Endothelial cell of umbilical vein (primary cell): ENCODE results near the gene MRPS27. TPM values are rescaled to one million over a fixed set of nuclear protein-coding genes. Genes with fewer than 3 reads are reported as not detected.

ENCODE experiments used
- BruUV-seq: library from RNA; stranded (reverse); fragments of 400-500 nt; replicated peaks from 2 replicates; lab custom pipeline; 2021; lab: Mats Ljungman, UMichigan
- CTCF ChIA-PET: fragments of 300-600, 350-600 bp; sonication (Branson Sonifier 250); formaldehyde crosslinking; loops from one replicate; lab custom pipeline; 2021; ENCODE audit warnings: antibody characterized with exemption, inconsistent platforms; lab: Charles Lee
- POLR2A ChIA-PET: fragments of 300-600, 350-600 bp; sonication (Branson Sonifier 250); formaldehyde crosslinking; loops from one replicate; lab custom pipeline; 2021; ENCODE audit warnings: antibody characterized with exemption, inconsistent platforms; lab: Charles Lee
- DNase-seq: peaks from one replicate; pipeline ENCODE4 v3.0.0-alpha.2; 2011; ENCODE audit warnings: low read depth, low spot score
- FAIRE-seq: peaks from 2 replicates; lab custom pipeline; 2011; peaks lifted over from hg19 to GRCh38; lab: Jason Lieb, UNC
- H2AFZ ChIP-seq: 2 replicates; pipeline ENCODE4 v1.6.0; 2012; ENCODE audit warnings: low read depth, low read length, control low read depth, inconsistent platforms
- H3K27ac ChIP-seq: 2 replicates; pipeline ENCODE4 v1.5.1; 2011; ENCODE audit warnings: low read depth, mild to moderate bottlenecking, control low read depth, low read length, moderate library complexity; ENCODE audit not compliant: insufficient read depth
- H3K27me3 ChIP-seq, 2 experiments: 2 replicates each; pipeline versions ENCODE4 v1.6.0 to v1.6.1; 2011; ENCODE audit warnings: low read length in 2 of 2, mixed read lengths in 1 of 2; ENCODE audit not compliant: control insufficient read depth in 2 of 2, insufficient read depth in 2 of 2
- H3K36me3 ChIP-seq, 2 experiments: 2 replicates in 1 of 2; 3 replicates in 1 of 2; pipeline ENCODE4 v1.5.1; 2011; ENCODE audit warnings: low read length in 2 of 2, mild to moderate bottlenecking in 1 of 2, moderate library complexity in 1 of 2; ENCODE audit not compliant: control insufficient read depth in 2 of 2, insufficient read depth in 2 of 2; ENCODE audit errors: extremely low read depth in 1 of 2
- H3K4me1 ChIP-seq: 3 replicates; pipeline ENCODE4 v1.5.1; 2011; ENCODE audit warnings: mild to moderate bottlenecking, low read length; ENCODE audit not compliant: control insufficient read depth, insufficient read depth; ENCODE audit errors: extremely low read depth
- H3K4me2 ChIP-seq: 2 replicates; pipeline ENCODE4 v1.6.1; 2011; ENCODE audit warnings: low read length, control low read depth, mixed read lengths; ENCODE audit not compliant: insufficient read depth
- H3K4me3 ChIP-seq, 3 experiments: fragments of 200-600 bp in 1 of 3; sonication (generic), shearing (Covaris generic) in 1 of 3; replicated peaks in 1 of 3; 2 replicates each; pipeline ENCODE4 v1.5.1; 2011 to 2016; ENCODE audit warnings: control low read depth in 3 of 3, low read length in 3 of 3, mild to moderate bottlenecking in 2 of 3, inconsistent platforms in 1 of 3, low read depth in 1 of 3, moderate library complexity in 1 of 3; ENCODE audit not compliant: insufficient read depth in 1 of 3
- H3K79me2 ChIP-seq: 2 replicates; pipeline ENCODE4 v1.6.0; 2012; ENCODE audit warnings: low read length, inconsistent platforms; ENCODE audit not compliant: control insufficient read depth, insufficient read depth
- H3K9ac ChIP-seq: replicated peaks from 2 replicates; pipeline ENCODE3; 2011; ENCODE audit warnings: low read length, control low read depth; ENCODE audit not compliant: insufficient read depth; ENCODE audit errors: extremely low read depth
- H3K9me1 ChIP-seq: replicated peaks from 3 replicates; pipeline ENCODE4 v1.6.0; 2011; ENCODE audit warnings: mild to moderate bottlenecking, low read length; ENCODE audit not compliant: control insufficient read depth, insufficient read depth; ENCODE audit errors: extremely low read depth
- H3K9me3 ChIP-seq: replicated peaks from 2 replicates; pipeline ENCODE4 v1.5.1; 2012; ENCODE audit warnings: low read length, inconsistent platforms; ENCODE audit not compliant: control insufficient read depth, insufficient read depth
- H4K20me1 ChIP-seq: replicated peaks from 2 replicates; pipeline ENCODE3; 2011; ENCODE audit warnings: mild to moderate bottlenecking, low read length; ENCODE audit not compliant: control insufficient read depth, insufficient read depth; ENCODE audit errors: extremely low read depth
- GATA2 ChIP-seq: IDR thresholded peaks from 2 replicates; pipeline ENCODE4 v1.7.0; 2011; ENCODE audit warnings: low read depth, mild to moderate bottlenecking, moderate library complexity, mixed read lengths, low read length; ENCODE audit not compliant: insufficient read length, insufficient read depth
- JUN ChIP-seq: IDR thresholded peaks from 2 replicates; pipeline ENCODE4 v1.6.1; 2011; ENCODE audit warnings: borderline replicate concordance, low read depth; ENCODE audit not compliant: insufficient read length, insufficient read depth
- MYC ChIP-seq: IDR thresholded peaks from one replicate; pipeline ENCODE4 v1.6.1; 2011; ENCODE audit warnings: mild to moderate bottlenecking, low read depth, low read length
- POLR2A ChIP-seq: IDR thresholded peaks from 2 replicates; pipeline ENCODE4 v1.6.1; 2012; ENCODE audit warnings: low read depth, mild to moderate bottlenecking, control low read depth, low read length
- dilution Hi-C: fragments of 300-500 bp; cut with MboI; formaldehyde crosslinking; loops from one replicate; pipeline ENCODE4 v1.15.0; 2019; ENCODE audit warnings: low sequenced_read_pairs; ENCODE audit not compliant: extremely low pct_ligation_motif_present
- intact Hi-C: fragments of 100-400 bp; cut with micrococcal nuclease; formaldehyde crosslinking; loops from one replicate; pipeline ENCODE4 v1.10.0; 2022
- polyA plus RNA-seq, 4 experiments: library from polyadenylated mRNA; depleted of rRNA in 3 of 4; stranded (reverse) in 3 of 4; unstranded in 1 of 4; fragments of >200 nt; gene quantifications; 2 replicates each; pipeline versions ENCODE4 v1.2.1 to v1.2.3, GENCODE V29; 2011 to 2012; ENCODE audit warnings: missing spikeins in 1 of 4
- total RNA-seq: library from RNA; stranded (reverse); gene quantifications from 2 replicates; pipeline ENCODE4 v1.2.3, GENCODE V29; 2021
- TF ChIP-seq, protein P1 (sequence below): IDR thresholded peaks from 2 replicates; pipeline ENCODE4 v1.6.1; 2011; ENCODE audit not compliant: insufficient read depth, insufficient read length
- TF ChIP-seq, protein P2 (sequence below), 2 donors: IDR thresholded peaks; 1 replicate in 1 of 2; 2 replicates in 1 of 2; pipeline ENCODE4 v1.5.1; 2011; ENCODE audit warnings: low read length in 2 of 2, mild to moderate bottlenecking in 2 of 2, moderate library complexity in 2 of 2, control low read depth in 1 of 2, inconsistent platforms in 1 of 2, low read depth in 1 of 2; ENCODE audit not compliant: insufficient read depth in 1 of 2; ENCODE audit errors: extremely low read depth in 1 of 2

The MRPS27 gene
- total and polyA plus RNA-seq, 2 donors (not counting 3 experiments of a cell fraction or from before 2014, with no cell fraction given): 56.0 to 67.1 TPM

DNA sequence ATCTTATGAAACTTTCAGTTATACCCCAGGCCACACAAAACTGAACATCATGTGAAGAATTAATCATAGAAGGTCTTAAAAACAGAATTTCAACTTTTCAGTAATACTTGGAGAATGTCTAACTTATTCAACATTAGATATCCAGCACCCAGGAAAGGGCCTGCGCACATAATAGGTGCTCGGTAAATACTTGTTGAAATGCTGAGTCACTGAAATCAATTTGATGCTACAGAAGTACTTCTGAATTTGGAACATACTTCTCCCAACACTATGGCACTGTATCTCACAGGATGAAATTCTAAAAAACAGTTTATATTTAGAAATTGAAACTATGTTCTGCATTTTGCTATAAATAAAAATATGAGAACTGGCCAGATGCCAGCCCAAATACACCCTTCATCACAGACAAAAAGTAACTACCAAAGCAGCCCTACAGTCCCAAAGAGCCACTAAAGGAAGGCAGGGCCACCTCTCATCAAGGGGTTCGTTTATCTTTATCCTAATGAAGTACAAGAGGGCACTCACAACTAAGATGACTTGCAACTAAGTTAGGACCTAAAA, 26.5 kb downstream of the MRPS27 start:
- Histone ChIP-seq H3K4me2 (no peak overlapping the region), H3K4me1 (no peaks in the 10 kb centered on the region), H3K36me3 (peaks cover 2 to 4% of the 10 kb centered on the region in 2 experiments), H3K4me3 (no peak overlapping the region), H3K9me3 (no peaks in the 10 kb centered on the region), H3K9ac (no peak overlapping the region), H3K79me2 (peaks cover 3% of the 10 kb centered on the region), H3K27ac (no peak overlapping the region), H2AFZ (no peak overlapping the region), H4K20me1 (no peaks in the 10 kb centered on the region), H3K9me1 (no peaks in the 10 kb centered on the region), H3K27me3 (no peaks in the 10 kb centered on the region)
- no peak for DNase-seq
- CTCF ChIA-PET: interaction anchor here (1.4 to 1.5 kb wide), 2 partner anchors 11 to 15 kb away, joined by 6 read pairs; no protein-coding TSS in a partner anchor
- FAIRE-seq: no peak
- no peak for TF ChIP-seq POLR2A
- TF ChIP-seq GATA2: no peak
- no peak for TF ChIP-seq MYC
- TF ChIP-seq, protein P1, sequence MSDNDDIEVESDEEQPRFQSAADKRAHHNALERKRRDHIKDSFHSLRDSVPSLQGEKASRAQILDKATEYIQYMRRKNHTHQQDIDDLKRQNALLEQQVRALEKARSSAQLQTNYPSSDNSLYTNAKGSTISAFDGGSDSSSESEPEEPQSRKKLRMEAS: no peak
- dilution Hi-C loops: no loop called here
- BruUV-seq: no TSS peak
- POLR2A ChIA-PET: no interaction called here
- intact Hi-C loops: no loop called here

DNA sequence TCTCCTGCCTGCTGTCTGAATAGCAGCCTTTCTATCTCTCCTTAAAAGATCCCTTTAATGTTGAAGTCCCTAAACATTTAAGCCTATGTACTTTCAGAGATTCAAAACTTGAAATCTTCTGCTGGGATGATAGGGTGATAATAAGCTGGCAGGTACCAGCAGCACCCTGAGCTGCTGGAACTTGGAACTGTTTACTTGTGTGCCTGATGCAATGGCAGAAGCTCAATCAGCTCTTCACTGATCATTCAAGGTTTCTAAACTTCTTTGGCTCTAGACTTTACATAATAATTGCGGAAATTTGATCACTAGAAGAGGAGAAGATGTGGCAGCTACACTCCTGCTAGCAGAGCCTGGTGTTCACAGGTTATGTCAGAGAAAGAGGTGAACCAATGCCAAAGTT, 27.6 kb downstream of the MRPS27 start:
- TF ChIP-seq GATA2 (no peak), JUN (no peak), POLR2A (no peak), MYC (no peak)
- TF ChIP-seq, protein P2, sequence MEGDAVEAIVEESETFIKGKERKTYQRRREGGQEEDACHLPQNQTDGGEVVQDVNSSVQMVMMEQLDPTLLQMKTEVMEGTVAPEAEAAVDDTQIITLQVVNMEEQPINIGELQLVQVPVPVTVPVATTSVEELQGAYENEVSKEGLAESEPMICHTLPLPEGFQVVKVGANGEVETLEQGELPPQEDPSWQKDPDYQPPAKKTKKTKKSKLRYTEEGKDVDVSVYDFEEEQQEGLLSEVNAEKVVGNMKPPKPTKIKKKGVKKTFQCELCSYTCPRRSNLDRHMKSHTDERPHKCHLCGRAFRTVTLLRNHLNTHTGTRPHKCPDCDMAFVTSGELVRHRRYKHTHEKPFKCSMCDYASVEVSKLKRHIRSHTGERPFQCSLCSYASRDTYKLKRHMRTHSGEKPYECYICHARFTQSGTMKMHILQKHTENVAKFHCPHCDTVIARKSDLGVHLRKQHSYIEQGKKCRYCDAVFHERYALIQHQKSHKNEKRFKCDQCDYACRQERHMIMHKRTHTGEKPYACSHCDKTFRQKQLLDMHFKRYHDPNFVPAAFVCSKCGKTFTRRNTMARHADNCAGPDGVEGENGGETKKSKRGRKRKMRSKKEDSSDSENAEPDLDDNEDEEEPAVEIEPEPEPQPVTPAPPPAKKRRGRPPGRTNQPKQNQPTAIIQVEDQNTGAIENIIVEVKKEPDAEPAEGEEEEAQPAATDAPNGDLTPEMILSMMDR (IDR thresholded peaks at IDR 0.05; ENCODE audit: extremely low read depth in 1 of 2, insufficient read depth in 1 of 2, low read depth in 1 of 2, low read length in 2 of 2): no peak
- TF ChIP-seq, protein P1: no peak
- H2AFZ ChIP-seq: no peak overlapping the region
- no peaks in the 10 kb centered on the region for H3K4me1 ChIP-seq
- no peak overlapping the region for H3K27ac ChIP-seq
- H3K4me2 ChIP-seq: no peak overlapping the region
- ChIA-PET POLR2A (interaction anchor here (0.7 kb wide), 1 partner anchor 27 kb away, joined by 7 read pairs; the partner anchor contains the start of genes MRPS27 and PTCD2), CTCF (interaction anchor here (1.0 to 1.5 kb wide), 5 partner anchors 10 to 273 kb away, joined by 3 to 6 read pairs (median 3); no protein-coding TSS in a partner anchor)
- no peak overlapping the region for H3K9ac ChIP-seq
- no peak for DNase-seq
- dilution Hi-C loops: no loop called here
- intact Hi-C loops: no loop called here
- H3K9me1 ChIP-seq: no peaks in the 10 kb centered on the region
- no peak overlapping the region for H3K4me3 ChIP-seq
- peaks cover 2% of the 10 kb centered on the region for H3K79me2 ChIP-seq
- H3K9me3 ChIP-seq: no peaks in the 10 kb centered on the region
- no peaks in the 10 kb centered on the region for H3K27me3 ChIP-seq
- no peaks in the 10 kb centered on the region for H4K20me1 ChIP-seq
- FAIRE-seq: no peak
- peaks cover 2 to 4% of the 10 kb centered on the region in 2 experiments for H3K36me3 ChIP-seq
- no TSS peak for BruUV-seq
